GM15510 (cell line): Measurements from ENCODE around the gene ICAM1.

Source experiments
- POLR2A ChIP-seq: IDR thresholded peaks from 3 replicates; pipeline ENCODE4 v1.6.1; 2011; ENCODE audit warnings: borderline replicate concordance; ENCODE audit not compliant: insufficient read length; ENCODE audit errors: extremely low read depth

Gene ICAM1

GRCh38 chr19:10231612-10232228 is 39.2 kb upstream of the ICAM1 start:
- TF ChIP-seq POLR2A: no peak

GRCh38 chr19:10233946-10234345 is 37.0 kb upstream of the ICAM1 start:
- no peak for TF ChIP-seq POLR2A

GRCh38 chr19:10235003-10235402 is 35.9 kb upstream of the ICAM1 start:
- TF ChIP-seq POLR2A: no peak

GRCh38 chr19:10237702-10238101 is 33.2 kb upstream of the ICAM1 start:
- TF ChIP-seq POLR2A: no peak

GRCh38 chr19:10238172-10238783 is 32.6 kb upstream of the ICAM1 start:
- TF ChIP-seq POLR2A: no peak

- no peak for TF ChIP-seq POLR2A
These were observed 27.3 kb upstream of the ICAM1 start for GRCh38 chr19:10243606-10244005.

- no peak for TF ChIP-seq POLR2A
These were observed 25.6 kb upstream of the ICAM1 start for GRCh38 chr19:10245189-10245939.

- no peak for TF ChIP-seq POLR2A
These were observed 24.4 kb upstream of the ICAM1 start for GRCh38 chr19:10246511-10246910.

GRCh38 chr19:10251792-10252694 is 18.9 kb upstream of the ICAM1 start, which contains the start of gene MRPL4:
MRPL4 (plus strand) TSS chr19:10252214; CDS start chr19:10252254, 40 bp downstream.
- TF ChIP-seq POLR2A: peak; percentile 81

GRCh38 chr19:10252707-10253106 is 18.2 kb upstream of the ICAM1 start:
- TF ChIP-seq POLR2A: no peak

GRCh38 chr19:10254244-10254643 is 16.7 kb upstream of the ICAM1 start:
- TF ChIP-seq POLR2A: no peak

GRCh38 chr19:10255358-10255757 is 15.6 kb upstream of the ICAM1 start:
- no peak for TF ChIP-seq POLR2A

- no peak for TF ChIP-seq POLR2A
These were observed 14.4 kb upstream of the ICAM1 start for GRCh38 chr19:10256551-10256950.

GRCh38 chr19:10256970-10257615 is 13.8 kb upstream of the ICAM1 start:
- TF ChIP-seq POLR2A: no peak
